ENCODE data around the gene C1QTNF12.

Gene C1QTNF12

GRCh38 chr1:1282998-1283397 is 36.5 kb upstream of the C1QTNF12 start:
- H3K4me1 ChIP-seq (ENCODE audit: low read depth, poor library complexity, severe bottlenecking): peaks cover 3% of the 10 kb centered on the region
- H3K27ac ChIP-seq: no peak overlapping the region
- no peaks in the 10 kb centered on the region for H3K79me2 ChIP-seq (ENCODE audit: insufficient read depth, low read depth)
- no peak for TF ChIP-seq CTCF (conservative IDR thresholded peaks at IDR 0.05; ENCODE audit: low read depth, low read length)
- H2AFZ ChIP-seq (ENCODE audit: low read depth): no peak overlapping the region
- H3K4me2 ChIP-seq: no peak overlapping the region
- H3K9ac ChIP-seq: no peak overlapping the region
- H4K20me1 ChIP-seq (ENCODE audit: insufficient read depth): no peaks in the 10 kb centered on the region
- H3K36me3 ChIP-seq (ENCODE audit: insufficient read depth): no peaks in the 10 kb centered on the region
- H3K27me3 ChIP-seq (ENCODE audit: insufficient read depth, low read depth): peaks cover 35% of the 10 kb centered on the region
- no peak overlapping the region for H3K4me3 ChIP-seq (IDR thresholded peaks at IDR 0.05; ENCODE audit: insufficient read depth, low read depth, low read length)

- Histone ChIP-seq H3K36me3 (ENCODE audit: insufficient read depth) (no peaks in the 10 kb centered on the region), H3K27ac (no peak overlapping the region), H3K4me2 (no peak overlapping the region), H3K4me1 (ENCODE audit: low read depth, poor library complexity, severe bottlenecking) (peaks cover 3% of the 10 kb centered on the region), H3K27me3 (ENCODE audit: insufficient read depth, low read depth) (peaks cover 24% of the 10 kb centered on the region), H2AFZ (ENCODE audit: low read depth) (no peak overlapping the region), H3K79me2 (ENCODE audit: insufficient read depth, low read depth) (no peaks in the 10 kb centered on the region), H4K20me1 (ENCODE audit: insufficient read depth) (no peaks in the 10 kb centered on the region), H3K9ac (no peak overlapping the region), H3K4me3 (IDR thresholded peaks at IDR 0.05; ENCODE audit: insufficient read depth, low read depth, low read length) (no peak overlapping the region)
- TF ChIP-seq CTCF (conservative IDR thresholded peaks at IDR 0.05; ENCODE audit: low read depth, low read length): no peak
Observed at GRCh38 chr1:1281533-1282321, 35.2 kb upstream of the C1QTNF12 start.

GRCh38 chr1:1280782-1281481 is 34.4 kb upstream of the C1QTNF12 start:
- Histone ChIP-seq H3K79me2 (ENCODE audit: insufficient read depth, low read depth) (no peaks in the 10 kb centered on the region), H2AFZ (ENCODE audit: low read depth) (no peak overlapping the region), H3K36me3 (ENCODE audit: insufficient read depth) (no peaks in the 10 kb centered on the region), H3K27me3 (ENCODE audit: insufficient read depth, low read depth) (peaks cover 17% of the 10 kb centered on the region; the same call in 1 of the 2 replicates), H3K27ac (no peak overlapping the region), H4K20me1 (ENCODE audit: insufficient read depth) (no peaks in the 10 kb centered on the region), H3K9ac (no peak overlapping the region), H3K4me1 (ENCODE audit: low read depth, poor library complexity, severe bottlenecking) (peaks cover 3% of the 10 kb centered on the region), H3K4me2 (no peak overlapping the region), H3K4me3 (IDR thresholded peaks at IDR 0.05; ENCODE audit: insufficient read depth, low read depth, low read length) (no peak overlapping the region)
- TF ChIP-seq CTCF (conservative IDR thresholded peaks at IDR 0.05; ENCODE audit: low read depth, low read length): no peak

GRCh38 chr1:1279028-1279427 is 32.5 kb upstream of the C1QTNF12 start:
- Histone ChIP-seq H3K9ac (no peak overlapping the region), H3K4me2 (no peak overlapping the region), H3K4me1 (ENCODE audit: low read depth, poor library complexity, severe bottlenecking) (peaks cover 3% of the 10 kb centered on the region), H3K27me3 (ENCODE audit: insufficient read depth, low read depth) (peaks cover 6% of the 10 kb centered on the region; the same call in 1 of the 2 replicates), H4K20me1 (ENCODE audit: insufficient read depth) (no peaks in the 10 kb centered on the region), H2AFZ (ENCODE audit: low read depth) (no peak overlapping the region), H3K4me3 (IDR thresholded peaks at IDR 0.05; ENCODE audit: insufficient read depth, low read depth, low read length) (no peak overlapping the region), H3K27ac (no peak overlapping the region), H3K79me2 (ENCODE audit: insufficient read depth, low read depth) (no peaks in the 10 kb centered on the region), H3K36me3 (ENCODE audit: insufficient read depth) (no peaks in the 10 kb centered on the region)
- no peak for TF ChIP-seq CTCF (conservative IDR thresholded peaks at IDR 0.05; ENCODE audit: low read depth, low read length)
